HCT116 (cell line): Measurements from ENCODE around the gene SYNGR1. TPM values are rescaled to one million over a fixed set of nuclear protein-coding genes. Genes with fewer than 3 reads are reported as not detected.

Experiments
- ATAC-seq: fragments of 200-7000 bp; cut with Tn5 transposase; 2 replicates; pipeline ENCODE4 v1.9.1; 2020; ENCODE audit warnings: mild to moderate bottlenecking, moderate library complexity
- BruUV-seq: library from RNA; stranded (reverse); fragments of 400-500 nt; replicated peaks from 2 replicates; lab custom pipeline; 2021; lab: Mats Ljungman, UMichigan
- CTCF ChIA-PET: fragments of 300-600 bp; sonication (Branson Sonifier 250); formaldehyde crosslinking; loops from one replicate; lab custom pipeline; 2021; ENCODE audit warnings: antibody characterized with exemption; lab: Charles Lee
- POLR2A ChIA-PET: fragments of 300-600, 350-600 bp; sonication (Branson Sonifier 250); formaldehyde crosslinking; loops from one replicate; lab custom pipeline; 2021; ENCODE audit warnings: antibody characterized with exemption; lab: Charles Lee
- RAD21 ChIA-PET, 2 experiments: fragments of 300-600 bp; sonication (Branson Sonifier 250); formaldehyde crosslinking; loops; one replicate each; lab custom pipeline; 2023; ENCODE audit warnings: low total read pairs in 2 of 2; ENCODE audit not compliant: uncharacterized antibody in 2 of 2, unreplicated experiment in 2 of 2, low non-redundant PET in 1 of 2; lab: Charles Lee
- DNase-seq: peaks from one replicate; pipeline ENCODE4 v3.0.0-alpha.2; 2010; ENCODE audit warnings: low read depth, low spot score
- H2AFZ ChIP-seq: fragments of 200-600 bp; shearing (Covaris generic), sonication (generic); 2 replicates; pipeline ENCODE4 v1.6.1; 2017; ENCODE audit warnings: low read depth, mixed run types, mixed read lengths, antibody characterized with exemption, low read length; ENCODE audit not compliant: poor library complexity, severe bottlenecking
- H3K27ac ChIP-seq: 2 replicates; pipeline ENCODE4 v1.5.1; 2012; ENCODE audit warnings: low read depth, low read length
- H3K27me3 ChIP-seq: fragments of 200-600 bp; sonication (generic); 2 replicates; pipeline ENCODE4 v1.6.1; 2016; ENCODE audit warnings: mixed run types, low read length, mixed read lengths; ENCODE audit not compliant: insufficient read depth
- H3K36me3 ChIP-seq, 2 experiments: fragments of 200-500 bp in 1 of 2; fragments of 200-600 bp in 1 of 2; sonication (Bioruptor generic) in 1 of 2; sonication (generic) in 1 of 2; 2 replicates each; pipeline versions ENCODE4 v1.5.1 to v1.6.1; 2014 to 2016; ENCODE audit warnings: low read length in 2 of 2, inconsistent platforms in 1 of 2, mixed read lengths in 1 of 2, mixed run types in 1 of 2; ENCODE audit not compliant: insufficient read depth in 2 of 2, control insufficient read depth in 1 of 2
- H3K4me1 ChIP-seq, 2 experiments: fragments of 200-600 bp in 1 of 2; sonication (generic) in 1 of 2; 2 replicates each; pipeline versions ENCODE4 v1.5.1 to v1.6.1; 2012 to 2017; ENCODE audit warnings: low read length in 2 of 2, inconsistent platforms in 1 of 2, mild to moderate bottlenecking in 1 of 2, mixed read lengths in 1 of 2, mixed run types in 1 of 2, moderate library complexity in 1 of 2; ENCODE audit not compliant: insufficient read depth in 2 of 2, control insufficient read depth in 1 of 2
- H3K4me2 ChIP-seq: fragments of 200-600 bp; sonication (generic); 2 replicates; pipeline ENCODE4 v1.6.1; 2017; ENCODE audit warnings: mixed run types, low read length, mixed read lengths
- H3K4me3 ChIP-seq, 2 experiments: fragments of 200-600 bp in 1 of 2; sonication (generic) in 1 of 2; replicated peaks in 1 of 2; 2 replicates each; pipeline ENCODE4 v1.5.1; 2011 to 2016; ENCODE audit warnings: low read length in 2 of 2, control low read depth in 1 of 2, low read depth in 1 of 2, mild to moderate bottlenecking in 1 of 2, mixed read lengths in 1 of 2, mixed run types in 1 of 2
- H3K79me2 ChIP-seq: fragments of 200-600 bp; sonication (generic); 2 replicates; pipeline ENCODE4 v1.6.1; 2017; ENCODE audit warnings: mild to moderate bottlenecking, mixed run types, low read length, moderate library complexity, mixed read lengths; ENCODE audit not compliant: insufficient read depth
- H3K9ac ChIP-seq: fragments of 200-600 bp; sonication (generic); 2 replicates; pipeline ENCODE4 v1.6.1; 2016; ENCODE audit warnings: low read length, mixed read lengths
- H3K9me2 ChIP-seq: fragments of 200-600 bp; sonication (generic), shearing (Covaris generic); 2 replicates; pipeline ENCODE4 v1.6.1; 2017; ENCODE audit warnings: mixed run types, mild to moderate bottlenecking, moderate library complexity; ENCODE audit not compliant: insufficient read depth
- H3K9me3 ChIP-seq, 2 experiments: fragments of 200-500 bp in 1 of 2; fragments of 200-600 bp in 1 of 2; sonication (Bioruptor generic) in 1 of 2; sonication (generic) in 1 of 2; 2 replicates each; pipeline ENCODE4 v1.6.1; 2014 to 2017; ENCODE audit warnings: low read length in 2 of 2, mixed read lengths in 2 of 2, inconsistent platforms in 1 of 2, low read depth in 1 of 2, mild to moderate bottlenecking in 1 of 2, mixed run types in 1 of 2, moderate library complexity in 1 of 2; ENCODE audit not compliant: control insufficient read depth in 1 of 2, insufficient read depth in 1 of 2
- H4K20me1 ChIP-seq: fragments of 200-600 bp; sonication (generic), shearing (Covaris generic); 2 replicates; pipeline ENCODE4 v1.6.1; 2017; ENCODE audit warnings: mixed run types, mild to moderate bottlenecking, moderate library complexity; ENCODE audit not compliant: insufficient read depth
- ATF3 ChIP-seq: IDR thresholded peaks from 2 replicates; pipeline ENCODE4 v1.6.1; 2012
- CBX3 ChIP-seq: IDR thresholded peaks from 2 replicates; pipeline ENCODE4 v1.6.1; 2012; ENCODE audit warnings: low read depth
- CEBPB ChIP-seq: IDR thresholded peaks from 2 replicates; pipeline ENCODE4 v1.6.1; 2012; ENCODE audit warnings: low read depth
- EGR1 ChIP-seq: IDR thresholded peaks from 2 replicates; pipeline ENCODE4 v1.6.1; 2012; ENCODE audit warnings: low read depth
- EZH2 ChIP-seq: fragments of 200-600 bp; sonication (generic); IDR thresholded peaks from 2 replicates; pipeline ENCODE4 v1.6.1; 2017; ENCODE audit warnings: antibody characterized with exemption, mixed run types
- EZH2phosphoT487 ChIP-seq: fragments of 200-600 bp; IDR thresholded peaks from 2 replicates; pipeline ENCODE4 v1.6.1; 2018; ENCODE audit warnings: antibody characterized with exemption, borderline replicate concordance
- FOSL1 ChIP-seq: IDR thresholded peaks from 2 replicates; pipeline ENCODE4 v1.6.1; 2012; ENCODE audit warnings: low read depth
- POLR2A ChIP-seq: IDR thresholded peaks from 2 replicates; pipeline ENCODE4 v1.7.0; 2011; ENCODE audit warnings: borderline replicate concordance; ENCODE audit not compliant: insufficient read depth, insufficient read length; ENCODE audit errors: extremely low read depth
- RAD21 ChIP-seq: IDR thresholded peaks from 2 replicates; pipeline ENCODE4 v1.6.1; 2012; ENCODE audit warnings: low read depth, mild to moderate bottlenecking
- SIN3A ChIP-seq: IDR thresholded peaks from 2 replicates; pipeline ENCODE4 v1.6.1; 2012; ENCODE audit warnings: low read depth
- SP1 ChIP-seq: IDR thresholded peaks from 2 replicates; pipeline ENCODE4 v1.6.1; 2012; ENCODE audit warnings: low read depth
- SRF ChIP-seq: IDR thresholded peaks from 2 replicates; pipeline ENCODE4 v1.6.1; 2012; ENCODE audit warnings: low read depth
- TCF7L2 ChIP-seq: IDR thresholded peaks from 2 replicates; pipeline ENCODE4 v1.7.0; 2011; ENCODE audit warnings: borderline replicate concordance, inconsistent platforms; ENCODE audit not compliant: insufficient read depth, insufficient read length; ENCODE audit errors: extremely low read depth
- YY1 ChIP-seq: IDR thresholded peaks from 2 replicates; pipeline ENCODE4 v1.6.1; 2011; ENCODE audit warnings: low read length, low read depth, moderate library complexity, mild to moderate bottlenecking; ENCODE audit not compliant: insufficient replicate concordance; ENCODE audit errors: extremely low read depth
- ZBTB33 ChIP-seq: IDR thresholded peaks from 2 replicates; pipeline ENCODE4 v1.6.1; 2011; ENCODE audit warnings: mild to moderate bottlenecking, low read length, moderate library complexity; ENCODE audit not compliant: insufficient replicate concordance; ENCODE audit errors: extremely low read depth
- ZFX ChIP-seq: fragments of 450-650 bp; IDR thresholded peaks from 2 replicates; pipeline ENCODE4 v1.6.1; 2017
- ZNF274 ChIP-seq: fragments of 200-500 bp; sonication (Bioruptor generic); IDR thresholded peaks from 2 replicates; pipeline ENCODE4 v1.6.1; 2014; ENCODE audit warnings: mild to moderate bottlenecking, low read depth, low read length, inconsistent platforms
- intact Hi-C: fragments of 100-400 bp; cut with micrococcal nuclease; formaldehyde crosslinking; loops from 2 replicates; pipeline ENCODE4 v1.10.0; 2022
- total RNA-seq: library from RNA; stranded (reverse); gene quantifications from one replicate; pipeline ENCODE4 v1.2.1, GENCODE V29; 2021; ENCODE audit not compliant: unreplicated experiment
- TF ChIP-seq, protein P1 (sequence below): IDR thresholded peaks from 2 replicates; pipeline ENCODE4 v1.6.1; 2012
- TF ChIP-seq, protein P2 (sequence below), 3 experiments: fragments of 200-600 bp in 1 of 3; sonication (generic) in 1 of 3; IDR thresholded peaks in 2 of 3; conservative IDR thresholded peaks in 1 of 3; 2 replicates each; pipeline ENCODE4 v1.5.1; 2012 to 2017; ENCODE audit warnings: low read depth in 2 of 3, low read length in 2 of 3, antibody characterized with exemption in 1 of 3, borderline replicate concordance in 1 of 3, control low read depth in 1 of 3, mild to moderate bottlenecking in 1 of 3, mixed read lengths in 1 of 3, mixed run types in 1 of 3, moderate library complexity in 1 of 3; ENCODE audit not compliant: insufficient read depth in 1 of 3

SYNGR1 gene
- total RNA-seq, 1 experiment from 2014 or later = 20.7 TPM

- TF ChIP-seq YY1 = no peak
- TF ChIP-seq FOSL1 = no peak
Observed at GRCh38 chr22:39395936-39396796, 46.4 kb downstream of the SYNGR1 start (continued).

DNA sequence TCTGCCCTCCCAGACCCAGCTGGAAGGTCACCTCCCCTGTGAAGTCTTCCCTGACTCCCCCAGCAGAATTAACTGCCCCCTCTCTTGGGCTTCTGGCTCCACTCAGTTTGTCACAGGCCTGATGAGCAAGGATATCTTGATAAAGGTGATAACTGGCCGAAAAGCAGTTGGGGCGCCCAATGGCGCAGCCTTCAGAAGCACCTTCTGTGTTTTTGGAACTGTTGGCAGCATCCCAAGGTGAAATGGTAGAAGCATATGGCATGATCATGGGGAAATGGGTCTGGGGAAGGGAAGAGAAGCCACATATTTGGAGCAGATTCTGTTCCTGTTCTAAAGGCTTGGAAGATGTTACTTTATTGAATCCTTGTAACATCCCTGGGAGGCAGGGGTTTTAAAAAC, 47.0 kb downstream of the SYNGR1 start:
- no peaks in the 10 kb centered on the region for H3K36me3 ChIP-seq
- H3K9me3 ChIP-seq = no peaks in the 10 kb centered on the region
- ATAC-seq = no peak
- H3K79me2 ChIP-seq = peaks cover 14% of the 10 kb centered on the region
- ChIA-PET POLR2A (no interaction called here), RAD21 (no interaction called here), CTCF (no interaction called here)
- no peaks in the 10 kb centered on the region for H3K9me2 ChIP-seq
- no peak overlapping the region for H3K4me3 ChIP-seq
- H3K4me1 ChIP-seq = peaks cover 0 to 11% of the 10 kb centered on the region in 2 experiments; a peak in 1 of 4 replicates
- BruUV-seq = no TSS peak
- H4K20me1 ChIP-seq = no peaks in the 10 kb centered on the region
- no peak overlapping the region for H2AFZ ChIP-seq
- intact Hi-C loops = no loop called here
- no peaks in the 10 kb centered on the region for H3K27me3 ChIP-seq
- no peak overlapping the region for H3K4me2 ChIP-seq
- DNase-seq = no peak
- H3K9ac ChIP-seq = no peak overlapping the region
- no peak overlapping the region for H3K27ac ChIP-seq
- TF ChIP-seq SP1 = no peak
- no peak for TF ChIP-seq FOSL1
- no peak for TF ChIP-seq ZNF274
- no peak for TF ChIP-seq EZH2
- no peak for TF ChIP-seq EZH2phosphoT487
- no peak for TF ChIP-seq ZBTB33
- TF ChIP-seq YY1 = no peak
- TF ChIP-seq POLR2A = no peak
- TF ChIP-seq, protein P1, sequence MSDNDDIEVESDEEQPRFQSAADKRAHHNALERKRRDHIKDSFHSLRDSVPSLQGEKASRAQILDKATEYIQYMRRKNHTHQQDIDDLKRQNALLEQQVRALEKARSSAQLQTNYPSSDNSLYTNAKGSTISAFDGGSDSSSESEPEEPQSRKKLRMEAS = no peak
- TF ChIP-seq SIN3A = no peak
- TF ChIP-seq ATF3 = no peak
- TF ChIP-seq EGR1 = no peak
- TF ChIP-seq, protein P2, sequence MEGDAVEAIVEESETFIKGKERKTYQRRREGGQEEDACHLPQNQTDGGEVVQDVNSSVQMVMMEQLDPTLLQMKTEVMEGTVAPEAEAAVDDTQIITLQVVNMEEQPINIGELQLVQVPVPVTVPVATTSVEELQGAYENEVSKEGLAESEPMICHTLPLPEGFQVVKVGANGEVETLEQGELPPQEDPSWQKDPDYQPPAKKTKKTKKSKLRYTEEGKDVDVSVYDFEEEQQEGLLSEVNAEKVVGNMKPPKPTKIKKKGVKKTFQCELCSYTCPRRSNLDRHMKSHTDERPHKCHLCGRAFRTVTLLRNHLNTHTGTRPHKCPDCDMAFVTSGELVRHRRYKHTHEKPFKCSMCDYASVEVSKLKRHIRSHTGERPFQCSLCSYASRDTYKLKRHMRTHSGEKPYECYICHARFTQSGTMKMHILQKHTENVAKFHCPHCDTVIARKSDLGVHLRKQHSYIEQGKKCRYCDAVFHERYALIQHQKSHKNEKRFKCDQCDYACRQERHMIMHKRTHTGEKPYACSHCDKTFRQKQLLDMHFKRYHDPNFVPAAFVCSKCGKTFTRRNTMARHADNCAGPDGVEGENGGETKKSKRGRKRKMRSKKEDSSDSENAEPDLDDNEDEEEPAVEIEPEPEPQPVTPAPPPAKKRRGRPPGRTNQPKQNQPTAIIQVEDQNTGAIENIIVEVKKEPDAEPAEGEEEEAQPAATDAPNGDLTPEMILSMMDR (IDR thresholded peaks at IDR 0.05 in 2 of 3, conservative IDR thresholded peaks at IDR 0.05 in 1 of 3; ENCODE audit: borderline replicate concordance in 1 of 3, insufficient read depth in 1 of 3, low read depth in 2 of 3, low read length in 2 of 3) = no peak
- TF ChIP-seq TCF7L2 = no peak
- TF ChIP-seq ZFX = no peak
- no peak for TF ChIP-seq SRF
- TF ChIP-seq CEBPB = no peak
- no peak for TF ChIP-seq CBX3
- TF ChIP-seq RAD21 = no peak
